HepG2 (cell line): Measurements from ENCODE around the gene COL4A3. TPM values are rescaled to one million over a fixed set of nuclear protein-coding genes. Genes with fewer than 3 reads are reported as not detected.

ENCODE experiments used
- ATAC-seq: fragments of 200-7000 bp; cut with Tn5 transposase; 3 replicates; pipeline ENCODE4 v1.9.1; 2020; ENCODE audit warnings: mild to moderate bottlenecking, moderate library complexity
- BruUV-seq: library from RNA; stranded (reverse); fragments of 400-500 nt; replicated peaks from 2 replicates; lab custom pipeline; 2021; lab: Mats Ljungman, UMichigan
- CTCF ChIA-PET: fragments of 300-600 bp; formaldehyde crosslinking; extraction: SDS; loops from one replicate; lab custom pipeline; 2021; ENCODE audit warnings: low total read pairs, inconsistent platforms, low intra/inter-chr PET ratio; lab: Yijun Ruan, JAX
- POLR2A ChIA-PET: fragments of 350-600 bp; sonication (Branson Sonifier 250); formaldehyde crosslinking; loops from one replicate; lab custom pipeline; 2020; ENCODE audit warnings: antibody characterized with exemption, inconsistent platforms; lab: Yijun Ruan, JAX
- DNase-seq: peaks from one replicate; pipeline ENCODE4 v3.0.0-alpha.2; 2015; ENCODE audit warnings: low spot score
- FAIRE-seq: peaks from 3 replicates; lab custom pipeline; 2011; peaks lifted over from hg19 to GRCh38; lab: Jason Lieb, UNC
- H2AFZ ChIP-seq: one replicate; pipeline ENCODE4 v1.6.1; 2011; ENCODE audit warnings: low read length, inconsistent platforms
- H3K27ac ChIP-seq: fragments of 300-600 bp; 3 replicates; pipeline ENCODE4 v1.8.0; 2011; ENCODE audit warnings: mixed run types, mild to moderate bottlenecking, mixed read lengths, low read length, inconsistent platforms; ENCODE audit not compliant: insufficient read depth; ENCODE audit errors: extremely low read length
- H3K27me3 ChIP-seq, 2 experiments: fragments of 200-600 bp in 1 of 2; 2 replicates in 1 of 2; 3 replicates in 1 of 2; pipeline versions ENCODE4 v1.6.0 to v1.8.0; 2011; ENCODE audit warnings: low read length in 2 of 2, mild to moderate bottlenecking in 2 of 2, moderate library complexity in 2 of 2, inconsistent platforms in 1 of 2; ENCODE audit not compliant: insufficient read depth in 2 of 2, control insufficient read depth in 1 of 2
- H3K36me3 ChIP-seq, 2 experiments: fragments of 200-600 bp in 1 of 2; replicated peaks in 1 of 2; 2 replicates in 1 of 2; 3 replicates in 1 of 2; pipeline versions ENCODE4 v1.5.1 to v1.8.0; 2011; ENCODE audit warnings: low read length in 2 of 2, inconsistent platforms in 1 of 2; ENCODE audit not compliant: insufficient read depth in 2 of 2, control insufficient read depth in 1 of 2
- H3K4me1 ChIP-seq: 2 replicates; pipeline ENCODE4 v1.5.1; 2012; ENCODE audit warnings: low read length, inconsistent platforms; ENCODE audit not compliant: insufficient read depth
- H3K4me2 ChIP-seq: 2 replicates; pipeline ENCODE4 v1.6.0; 2011; ENCODE audit warnings: low read depth, low read length, inconsistent platforms
- H3K4me3 ChIP-seq, 3 experiments: fragments of 200-600 bp in 1 of 3; sonication (generic), shearing (Covaris generic) in 1 of 3; replicated peaks in 1 of 3; 2 replicates each; pipeline ENCODE4 v1.5.1; 2011 to 2016; ENCODE audit warnings: low read length in 3 of 3, inconsistent platforms in 2 of 3, low read depth in 2 of 3, mild to moderate bottlenecking in 2 of 3, control low read depth in 1 of 3, mixed read lengths in 1 of 3; ENCODE audit not compliant: insufficient read depth in 1 of 3
- H3K79me2 ChIP-seq: one replicate; pipeline ENCODE4 v1.6.1; 2011; ENCODE audit warnings: low read length, inconsistent platforms; ENCODE audit not compliant: insufficient read depth
- H3K9ac ChIP-seq: 2 replicates; pipeline ENCODE4 v1.6.0; 2011; ENCODE audit warnings: mild to moderate bottlenecking, low read depth, low read length, inconsistent platforms; ENCODE audit not compliant: insufficient read depth
- H3K9me3 ChIP-seq: 2 replicates; pipeline ENCODE4 v1.5.1; 2012; ENCODE audit warnings: mild to moderate bottlenecking, low read length
- H4K20me1 ChIP-seq: 2 replicates; pipeline ENCODE4 v1.6.0; 2011; ENCODE audit warnings: inconsistent platforms, mild to moderate bottlenecking, low read length, moderate library complexity; ENCODE audit not compliant: insufficient read depth
- NFE2 ChIP-seq: sonication (generic); formaldehyde crosslinking; IDR thresholded peaks from 2 replicates; pipeline ENCODE4 v1.4.0; 2020; ENCODE audit warnings: missing genetic modification reagents
- THAP11 ChIP-seq: IDR thresholded peaks from 2 replicates; pipeline ENCODE4 v1.6.1; 2016; ENCODE audit warnings: missing biosample characterization, missing genetic modification reagents
- ZNF143 ChIP-seq: sonication (generic); formaldehyde crosslinking; IDR thresholded peaks from 2 replicates; pipeline ENCODE4 v1.4.0; 2020; ENCODE audit warnings: missing genetic modification reagents
- ZNF44 ChIP-seq: sonication (generic); formaldehyde crosslinking; IDR thresholded peaks from 2 replicates; pipeline ENCODE4 v1.5.1; 2020; ENCODE audit warnings: mild to moderate bottlenecking, missing genetic modification reagents
- ZNF703 ChIP-seq: sonication (generic); formaldehyde crosslinking; IDR thresholded peaks from 2 replicates; pipeline ENCODE4 v1.5.1; 2020; ENCODE audit warnings: missing genetic modification reagents, mild to moderate bottlenecking, moderate library complexity, borderline replicate concordance
- WGBS: methylation state at CpG from one replicate; pipeline ENCODE4 v1.1.6; 2017; ENCODE audit warnings: low lambda C conversion rate; 5-methylcytosine and 5-hydroxymethylcytosine counted together
- in situ Hi-C: cut with HindIII; loops from 2 replicates; pipeline ENCODE4 v1.10.0; 2017; ENCODE audit warnings: low pct_unique_long_range_greater_than_20kb; ENCODE audit not compliant: extremely low pct_ligation_motif_present
- intact Hi-C: fragments of 100-400 bp; cut with micrococcal nuclease; formaldehyde crosslinking; loops from one replicate; pipeline ENCODE4 v1.10.0; 2022; ENCODE audit not compliant: unreplicated experiment
- polyA plus RNA-seq, 8 experiments: library from polyadenylated mRNA; depleted of rRNA in 3 of 8; stranded (reverse) in 7 of 8; unstranded in 1 of 8; fragments of >200 nt; fragmentation: Illumina TruSeq in 4 of 8; extraction: Trizol in 4 of 8; gene quantifications; 2 replicates each; pipeline versions ENCODE4 v1.2.1 to v1.2.3, GENCODE V29; 2011 to 2016; ENCODE audit warnings: low read depth in 4 of 8, missing spikeins in 1 of 8, mixed read lengths in 1 of 8; ENCODE audit not compliant: insufficient read depth in 1 of 8
- total RNA-seq, 5 experiments: library from RNA; depleted of rRNA; stranded (reverse); fragments of >200 nt; fragmentation: Illumina TruSeq; extraction: Trizol; gene quantifications; 2 replicates each; pipeline ENCODE4 v1.2.3, GENCODE V29; 2016; ENCODE audit warnings: low read depth in 1 of 5
- TF ChIP-seq, protein P1 (sequence below): conservative IDR thresholded peaks from 2 replicates; pipeline ENCODE4 v1.6.1; 2018; ENCODE audit warnings: missing genetic modification reagents
- TF ChIP-seq, protein P2 (sequence below): IDR thresholded peaks from 2 replicates; pipeline ENCODE4 v1.6.1; 2016; ENCODE audit warnings: missing biosample characterization, missing genetic modification reagents, low read depth

The COL4A3 gene
- total and polyA plus RNA-seq, 2 of the 13 experiments (the other 11 are each of a cell fraction or from before 2014, with no cell fraction given) = 0.02 TPM; not detected in 1

- no peaks in the 10 kb centered on the region for H3K4me1 ChIP-seq
- DNase-seq (no peak), FAIRE-seq (no peak), ATAC-seq (no peak)
- POLR2A ChIA-PET = no interaction called here
- H3K4me3 ChIP-seq = no peak overlapping the region
- intact Hi-C loops = no loop called here
- no peaks in the 10 kb centered on the region for H3K9me3 ChIP-seq
- no peaks in the 10 kb centered on the region for H4K20me1 ChIP-seq
- H3K4me2 ChIP-seq = no peak overlapping the region
- H3K79me2 ChIP-seq = no peaks in the 10 kb centered on the region
- CTCF ChIA-PET = no interaction called here
- no peak for TF ChIP-seq NFE2 (CRISPR knock-in tag)
- peak; percentile 67 for TF ChIP-seq ZNF143 (CRISPR knock-in tag)
- TF ChIP-seq, protein P1, sequence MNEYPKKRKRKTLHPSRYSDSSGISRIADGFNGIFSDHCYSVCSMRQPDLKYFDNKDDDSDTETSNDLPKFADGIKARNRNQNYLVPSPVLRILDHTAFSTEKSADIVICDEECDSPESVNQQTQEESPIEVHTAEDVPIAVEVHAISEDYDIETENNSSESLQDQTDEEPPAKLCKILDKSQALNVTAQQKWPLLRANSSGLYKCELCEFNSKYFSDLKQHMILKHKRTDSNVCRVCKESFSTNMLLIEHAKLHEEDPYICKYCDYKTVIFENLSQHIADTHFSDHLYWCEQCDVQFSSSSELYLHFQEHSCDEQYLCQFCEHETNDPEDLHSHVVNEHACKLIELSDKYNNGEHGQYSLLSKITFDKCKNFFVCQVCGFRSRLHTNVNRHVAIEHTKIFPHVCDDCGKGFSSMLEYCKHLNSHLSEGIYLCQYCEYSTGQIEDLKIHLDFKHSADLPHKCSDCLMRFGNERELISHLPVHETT (CRISPR knock-in tag) = no peak
- TF ChIP-seq ZNF703 (CRISPR knock-in tag) = no peak
- TF ChIP-seq, protein P2, sequence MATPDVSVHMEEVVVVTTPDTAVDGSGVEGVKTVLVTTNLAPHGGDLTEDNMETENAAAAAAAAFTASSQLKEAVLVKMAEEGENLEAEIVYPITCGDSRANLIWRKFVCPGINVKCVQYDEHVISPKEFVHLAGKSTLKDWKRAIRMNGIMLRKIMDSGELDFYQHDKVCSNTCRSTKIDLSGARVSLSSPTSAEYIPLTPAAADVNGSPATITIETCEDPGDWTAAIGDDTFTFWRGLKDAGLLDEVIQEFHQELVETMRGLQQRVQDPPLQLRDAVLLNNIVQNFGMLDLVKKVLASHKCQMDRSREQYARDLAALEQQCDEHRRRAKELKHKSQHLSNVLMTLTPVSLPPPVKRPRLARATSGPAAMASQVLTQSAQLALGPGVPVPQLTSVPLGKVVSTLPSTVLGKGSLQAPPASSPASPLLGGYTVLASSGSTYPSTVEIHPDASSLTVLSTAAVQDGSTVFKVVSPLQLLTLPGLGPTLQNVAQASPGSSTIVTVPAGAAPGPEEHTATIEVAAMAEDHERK (CRISPR knock-in tag) = no peak
- 0 out of 2 replicates have a peak, but pooled peaks have one; percentile 51 for TF ChIP-seq THAP11 (CRISPR knock-in tag)
- TF ChIP-seq ZNF44 (CRISPR knock-in tag) = no peak
- no peak overlapping the region for H3K9ac ChIP-seq
- no peak overlapping the region for H3K27ac ChIP-seq
- 70% methylated on average over 1 of the region's 1 CpG for WGBS
- H3K27me3 ChIP-seq = no peaks in the 10 kb centered on the region
- no TSS peak for BruUV-seq
- H3K36me3 ChIP-seq = no peaks in the 10 kb centered on the region
- in situ Hi-C loops = loop anchor here (10.0 kb wide), 1 partner anchor 86 kb away; no protein-coding TSS in a partner anchor
- H2AFZ ChIP-seq = no peak overlapping the region
Measured at GRCh38 chr2:227221120-227221519, 56.7 kb downstream of the COL4A3 start.
